Measurements from ENCODE around the gene CASQ2.

The CASQ2 gene

DNA sequence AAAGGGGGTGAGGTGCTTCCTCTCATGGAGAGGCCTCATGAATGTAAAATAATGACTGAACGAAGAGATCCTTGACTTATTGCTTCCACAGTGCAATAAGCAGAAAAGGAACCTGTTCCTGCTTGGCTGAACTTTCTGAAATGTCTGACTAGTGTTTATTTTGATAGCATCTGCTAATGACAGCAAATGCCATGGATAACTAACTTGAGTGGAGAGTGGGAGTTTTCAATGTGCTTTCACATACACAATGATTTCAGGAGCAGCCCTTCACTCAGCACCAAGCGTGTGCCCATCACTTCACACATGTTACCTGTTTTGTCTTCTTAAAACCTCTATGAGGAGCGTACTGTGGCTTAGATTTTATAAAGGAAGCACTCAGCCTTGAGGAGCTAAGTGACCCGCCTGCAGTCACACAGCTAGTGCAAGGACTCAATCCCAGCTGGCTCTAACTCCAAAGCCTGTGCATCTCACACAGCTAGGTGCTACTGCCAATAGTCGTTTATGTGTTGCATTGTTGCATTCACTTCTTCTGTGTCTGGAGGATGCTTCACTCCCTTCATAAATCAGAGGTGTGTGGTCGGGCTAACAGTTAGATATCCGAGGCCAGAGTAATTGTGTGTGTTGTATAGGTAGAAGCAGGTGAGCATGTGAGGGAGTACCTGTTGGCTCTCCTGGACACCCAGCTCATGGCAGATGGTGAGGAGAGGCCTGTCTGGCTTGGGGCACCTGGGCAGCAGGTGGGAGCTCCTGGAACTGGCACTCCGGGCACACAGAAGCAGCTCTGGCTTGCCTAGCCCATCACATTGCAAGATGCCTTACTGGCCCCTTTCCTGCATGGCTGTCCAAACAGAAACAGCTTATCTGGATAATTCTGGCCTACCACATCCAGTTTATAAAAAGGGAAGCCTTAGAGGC lies 12.8 kb downstream of the CASQ2 start:
- no peak for DNase-seq (ENCODE audit: low read depth)
- no peak overlapping the region for H3K4me3 ChIP-seq (ENCODE audit: low read depth, low read length)
- TF ChIP-seq, protein P1, sequence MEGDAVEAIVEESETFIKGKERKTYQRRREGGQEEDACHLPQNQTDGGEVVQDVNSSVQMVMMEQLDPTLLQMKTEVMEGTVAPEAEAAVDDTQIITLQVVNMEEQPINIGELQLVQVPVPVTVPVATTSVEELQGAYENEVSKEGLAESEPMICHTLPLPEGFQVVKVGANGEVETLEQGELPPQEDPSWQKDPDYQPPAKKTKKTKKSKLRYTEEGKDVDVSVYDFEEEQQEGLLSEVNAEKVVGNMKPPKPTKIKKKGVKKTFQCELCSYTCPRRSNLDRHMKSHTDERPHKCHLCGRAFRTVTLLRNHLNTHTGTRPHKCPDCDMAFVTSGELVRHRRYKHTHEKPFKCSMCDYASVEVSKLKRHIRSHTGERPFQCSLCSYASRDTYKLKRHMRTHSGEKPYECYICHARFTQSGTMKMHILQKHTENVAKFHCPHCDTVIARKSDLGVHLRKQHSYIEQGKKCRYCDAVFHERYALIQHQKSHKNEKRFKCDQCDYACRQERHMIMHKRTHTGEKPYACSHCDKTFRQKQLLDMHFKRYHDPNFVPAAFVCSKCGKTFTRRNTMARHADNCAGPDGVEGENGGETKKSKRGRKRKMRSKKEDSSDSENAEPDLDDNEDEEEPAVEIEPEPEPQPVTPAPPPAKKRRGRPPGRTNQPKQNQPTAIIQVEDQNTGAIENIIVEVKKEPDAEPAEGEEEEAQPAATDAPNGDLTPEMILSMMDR (IDR thresholded peaks at IDR 0.05; ENCODE audit: insufficient read depth, low read depth, low read length, missing control alignments), result no peak

DNA sequence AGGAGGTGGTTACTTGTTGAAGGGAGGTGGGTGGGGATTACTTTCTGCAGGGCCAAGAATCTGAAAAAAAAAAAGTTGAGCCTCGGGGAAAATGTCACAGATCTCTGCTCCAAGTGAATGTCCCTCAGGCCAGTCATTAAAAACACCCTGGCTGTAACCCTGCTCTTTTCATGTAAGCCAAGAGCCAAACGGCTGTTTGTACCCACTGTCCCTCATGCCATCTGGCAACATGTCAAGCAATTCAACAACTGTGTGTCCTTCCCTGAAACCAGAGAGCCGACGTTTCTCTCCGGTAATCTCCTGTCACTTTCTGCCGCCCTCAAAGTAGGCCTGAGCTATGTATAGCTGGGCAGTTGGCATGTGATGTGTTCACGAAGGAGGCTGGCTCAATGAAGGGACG lies 14.7 kb downstream of the CASQ2 start:
- DNase-seq (ENCODE audit: low read depth), result no peak
- TF ChIP-seq, protein P1 (IDR thresholded peaks at IDR 0.05; ENCODE audit: insufficient read depth, low read depth, low read length, missing control alignments), result no peak
- H3K4me3 ChIP-seq (ENCODE audit: low read depth, low read length), result no peak overlapping the region

DNA sequence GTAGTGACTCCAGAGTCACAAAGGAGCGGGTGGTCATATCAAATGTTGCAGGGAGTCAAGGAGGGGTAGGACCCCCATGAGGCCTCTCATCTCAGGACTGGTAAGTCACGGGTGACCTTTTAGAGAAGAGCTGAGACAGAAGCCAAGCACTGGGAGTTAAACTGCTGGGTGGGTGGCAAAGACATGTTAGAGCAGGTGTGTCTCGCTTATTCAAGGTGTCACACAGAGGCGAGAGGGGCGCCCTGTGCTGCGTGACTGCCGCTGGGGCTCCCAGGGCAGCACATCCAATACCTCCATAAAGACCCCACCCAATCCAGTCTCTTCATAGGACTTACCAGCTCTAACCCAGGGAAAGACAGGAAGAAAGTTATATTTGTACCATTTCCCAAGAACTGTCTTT lies 15.2 kb downstream of the CASQ2 start:
- no peak overlapping the region for H3K4me3 ChIP-seq (ENCODE audit: low read depth, low read length)
- TF ChIP-seq, protein P1 (IDR thresholded peaks at IDR 0.05; ENCODE audit: insufficient read depth, low read depth, low read length, missing control alignments), result no peak
- no peak for DNase-seq (ENCODE audit: low read depth)

DNA sequence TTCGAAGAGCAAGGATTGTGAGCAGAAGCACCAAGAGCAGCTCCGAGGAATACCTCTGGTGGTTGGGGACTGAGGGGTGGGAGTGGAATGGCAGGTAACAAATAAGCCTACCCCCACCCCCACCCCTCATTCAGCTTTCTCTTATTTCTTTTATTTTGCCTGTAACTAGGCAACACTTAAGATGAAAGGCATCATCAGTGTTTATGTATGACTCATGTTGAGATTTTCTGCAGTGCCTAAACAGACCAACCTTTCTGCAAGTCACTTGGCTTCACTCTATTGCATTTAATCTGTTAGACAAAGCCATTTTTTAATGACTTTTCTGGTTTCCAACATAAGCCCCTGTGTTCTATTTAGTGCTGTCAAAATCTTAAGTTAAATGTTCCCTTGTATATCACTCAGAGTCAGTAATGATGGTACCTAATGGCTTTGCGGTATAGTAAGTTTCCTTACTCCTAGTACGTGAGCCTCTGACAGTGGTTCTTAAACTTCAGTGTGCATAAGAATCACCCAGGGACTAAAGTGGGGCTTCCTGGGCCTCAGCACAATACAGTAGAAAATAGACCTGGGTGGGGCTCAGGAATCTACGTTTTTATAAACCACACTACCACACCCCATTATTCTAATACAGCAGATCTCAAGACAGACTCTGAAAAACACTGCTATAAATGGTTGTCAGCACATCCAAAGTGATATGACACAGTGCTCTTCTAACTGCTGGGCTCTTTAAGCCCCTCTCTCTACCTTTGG lies 19.9 kb downstream of the CASQ2 start:
- TF ChIP-seq, protein P1 (IDR thresholded peaks at IDR 0.05; ENCODE audit: insufficient read depth, low read depth, low read length, missing control alignments), result no peak
- H3K4me3 ChIP-seq (ENCODE audit: low read depth, low read length), result no peak overlapping the region
- DNase-seq (ENCODE audit: low read depth), result no peak

DNA sequence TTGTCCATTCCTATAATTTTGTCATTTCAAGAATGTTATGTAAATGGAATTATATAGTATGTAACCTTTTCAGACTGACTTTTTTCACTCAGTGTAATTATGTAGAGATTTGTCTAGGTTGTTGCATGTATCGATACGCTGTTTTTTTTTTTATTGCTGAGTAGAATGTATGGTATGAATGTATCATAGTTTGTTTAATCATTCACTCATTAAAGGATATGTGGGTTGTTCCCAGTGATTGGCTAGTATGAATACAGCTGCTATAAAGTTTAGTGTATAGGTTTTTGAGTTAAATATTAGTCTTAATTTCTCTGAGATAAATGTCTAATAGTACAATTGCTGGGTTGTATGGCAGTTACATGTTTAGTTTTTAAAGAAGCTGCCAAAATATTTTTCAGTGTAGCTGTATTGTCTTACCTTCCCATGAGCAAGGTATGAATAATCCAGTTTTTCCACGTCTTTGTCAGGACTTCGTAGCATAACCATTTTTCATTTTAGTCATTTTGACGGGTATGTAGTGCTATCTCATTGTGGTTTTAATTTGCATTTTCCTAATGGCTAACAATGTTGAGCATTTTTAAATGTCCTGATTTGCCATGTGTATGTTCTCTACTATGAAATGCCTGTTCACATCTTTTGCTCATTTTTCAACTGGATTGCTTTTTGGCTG lies 22.4 kb downstream of the CASQ2 start:
- no peak overlapping the region for H3K4me3 ChIP-seq (ENCODE audit: low read depth, low read length)
- TF ChIP-seq, protein P1 (IDR thresholded peaks at IDR 0.05; ENCODE audit: insufficient read depth, low read depth, low read length, missing control alignments), result no peak
- DNase-seq (ENCODE audit: low read depth), result no peak

DNA sequence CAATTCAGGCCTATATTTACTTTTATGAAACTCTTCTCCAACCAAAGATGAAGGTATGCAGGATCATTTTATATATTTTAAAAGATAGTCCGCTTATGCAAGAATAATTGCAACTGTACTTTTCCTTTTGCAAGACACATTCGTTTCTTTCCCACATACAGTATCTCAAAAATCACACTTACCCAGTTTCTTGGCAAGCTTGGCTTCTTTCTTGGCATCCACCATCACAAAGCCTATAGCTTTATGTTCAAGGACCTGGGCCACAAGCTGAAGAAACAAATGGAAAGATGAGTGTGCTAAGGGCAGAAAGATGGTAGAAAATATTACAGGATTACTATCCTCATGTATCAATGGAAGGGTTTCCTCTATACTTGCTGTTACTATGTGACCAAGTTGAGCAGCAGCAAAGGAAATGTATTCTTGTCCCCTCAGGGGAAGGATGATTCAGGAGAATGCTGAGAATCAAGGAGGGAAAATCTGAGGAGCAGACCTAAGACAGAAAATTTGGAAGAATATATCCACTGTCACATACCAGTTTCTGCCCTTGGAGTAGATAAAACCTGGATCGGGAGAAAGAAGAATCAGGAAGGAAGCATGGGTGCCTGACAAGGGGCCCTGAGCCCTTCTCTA lies 23.8 kb downstream of the CASQ2 start:
- no peak for DNase-seq (ENCODE audit: low read depth)
- no peak overlapping the region for H3K4me3 ChIP-seq (ENCODE audit: low read depth, low read length)
- TF ChIP-seq, protein P1 (IDR thresholded peaks at IDR 0.05; ENCODE audit: insufficient read depth, low read depth, low read length, missing control alignments), result no peak
